ENCODE data around the gene SLC25A40. TPM values are rescaled to one million over a fixed set of nuclear protein-coding genes. Genes with fewer than 3 reads are reported as not detected.

SLC25A40 gene
- total RNA-seq, 1 experiment from 2014 or later = 38.4 TPM

DNA sequence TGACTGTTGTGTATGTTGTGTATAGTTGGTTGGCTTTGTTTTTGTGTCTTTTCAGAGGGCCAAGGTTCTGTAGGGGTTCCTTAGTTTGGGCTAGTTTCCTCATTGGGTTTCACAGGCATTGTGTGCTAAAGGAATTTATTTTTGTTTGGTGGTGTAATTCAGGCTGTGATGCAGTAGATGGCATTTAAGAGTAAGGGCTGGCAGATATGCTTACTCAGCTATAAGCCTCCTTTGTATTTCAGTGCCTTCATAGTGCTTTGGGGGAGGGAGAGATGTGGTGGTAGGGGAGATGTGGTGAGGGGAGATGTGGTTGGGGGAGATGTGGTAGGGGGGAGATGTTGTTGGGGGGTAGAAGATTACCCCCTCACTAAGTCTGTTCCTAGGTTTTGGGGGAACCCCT, 91.7 kb downstream of the SLC25A40 start:
- DNase-seq (ENCODE audit: low spot score) = peak; percentile 23

Other genes starting within 250 kb of the SLC25A40 start
- 1.5 and 3.5 TPM in 2 replicates for gene RUNDC3B, start 248.0 kb downstream of the SLC25A40 start, total RNA-seq (2014; rRNA removed; shearing (Covaris generic))
- gene DBF4, start 133 bp upstream of the SLC25A40 start, total RNA-seq (2014; rRNA removed; shearing (Covaris generic)) = 77.7 and 87.3 TPM in 2 replicates
- gene ADAM22, start 57.9 kb upstream of the SLC25A40 start, total RNA-seq (2014; rRNA removed; shearing (Covaris generic)) = 9.1 and 15.0 TPM in 2 replicates

All from H4 (cell line).